Measurements from ENCODE around the gene SEMA3B.
"Not testable (repeated sequence)": the region's sequence is repeated elsewhere in the genome, so short reads cannot be mapped to it uniquely, and the experiment has no call there.

The SEMA3B gene

DNA sequence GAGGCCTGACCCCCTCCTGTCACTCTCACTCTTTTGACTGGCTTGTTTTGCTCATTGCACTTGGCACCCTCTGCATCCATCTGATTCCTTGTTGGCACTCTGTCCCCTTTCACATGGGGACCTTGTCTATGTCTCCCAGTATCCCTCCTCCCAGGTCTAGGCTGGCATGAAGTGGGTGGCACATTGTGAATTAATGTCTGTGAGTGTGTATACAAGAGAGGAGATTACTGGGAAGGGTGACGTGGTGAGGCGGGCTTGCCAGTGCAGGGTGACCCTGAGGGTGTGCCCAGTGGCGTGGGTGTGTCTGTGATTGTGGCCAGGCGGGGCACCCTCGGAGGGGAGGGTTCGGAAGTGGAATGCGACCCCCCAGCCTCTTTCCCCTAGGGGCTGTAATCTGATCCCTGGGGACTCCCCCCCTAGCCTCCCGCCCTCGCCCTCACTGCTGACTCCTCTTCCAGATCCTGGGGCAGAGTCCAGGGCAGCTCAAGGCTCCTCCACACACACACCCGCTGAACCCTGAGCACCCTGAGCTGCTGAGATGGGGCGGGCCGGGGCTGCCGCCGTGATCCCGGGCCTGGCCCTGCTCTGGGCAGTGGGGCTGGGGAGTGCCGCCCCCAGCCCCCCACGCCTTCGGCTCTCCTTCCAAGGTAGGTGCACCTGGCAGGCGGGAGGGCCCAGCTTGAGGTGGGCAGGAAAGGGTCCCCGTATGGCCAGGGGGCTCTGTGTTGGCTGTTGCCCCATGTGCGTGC is at the start of gene SEMA3B:
Gene SEMA3B, plus strand, starts transcription at position 445 of the 749 bp plus-strand sequence. Its CDS starts 94 bp downstream, at position 539.
- DNase-seq (ENCODE audit: low read depth in 2 of 2, low spot score in 1 of 2), result no peak

- no peak for DNase-seq (ENCODE audit: low read depth in 2 of 2, low spot score in 1 of 2)
Measured at GRCh38 chr3:50219285-50219684, 49.7 kb upstream of the SEMA3B start.

DNA sequence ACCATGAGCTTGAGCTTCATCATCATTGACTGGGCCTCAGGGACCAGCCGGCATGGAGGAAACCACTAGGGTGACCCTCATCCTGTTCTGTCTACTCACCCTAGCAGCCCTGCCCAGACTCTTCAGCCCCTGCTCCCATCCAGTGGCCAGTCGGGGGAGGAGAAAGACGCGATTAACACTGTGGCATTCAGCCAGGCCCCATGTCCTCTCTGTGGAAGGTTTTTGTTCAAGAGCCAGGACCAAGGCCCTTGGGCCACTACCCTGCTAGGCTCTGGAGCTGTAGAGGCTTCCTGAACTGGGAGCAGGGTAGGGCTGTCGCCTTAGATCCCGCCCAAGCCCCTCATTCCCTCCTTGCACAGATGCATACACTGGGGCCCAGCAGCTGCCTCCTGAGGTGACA is 48.8 kb upstream of the SEMA3B start:
- DNase-seq (ENCODE audit: low read depth in 2 of 2, low spot score in 1 of 2), result no peak

DNA sequence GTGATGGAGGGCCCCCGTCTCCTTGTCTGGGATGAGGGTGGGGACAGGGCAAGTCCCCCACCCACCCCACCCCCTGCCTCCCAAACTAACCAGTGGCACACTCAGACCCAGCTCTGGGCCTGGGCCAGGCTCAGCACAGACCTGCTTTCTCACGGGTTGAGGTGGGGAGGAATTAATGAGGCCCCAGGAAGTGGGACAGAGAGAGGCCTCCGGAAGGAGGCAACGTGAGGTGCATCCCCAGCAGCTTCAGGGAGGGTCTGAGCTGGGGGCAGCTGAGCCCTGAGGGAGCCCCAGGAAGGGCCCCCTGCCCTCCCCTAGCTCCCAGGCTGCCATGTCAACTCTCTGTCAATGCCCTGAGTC is 47.9 kb upstream of the SEMA3B start:
- no peak for DNase-seq (ENCODE audit: low read depth in 2 of 2, low spot score in 1 of 2)

DNA sequence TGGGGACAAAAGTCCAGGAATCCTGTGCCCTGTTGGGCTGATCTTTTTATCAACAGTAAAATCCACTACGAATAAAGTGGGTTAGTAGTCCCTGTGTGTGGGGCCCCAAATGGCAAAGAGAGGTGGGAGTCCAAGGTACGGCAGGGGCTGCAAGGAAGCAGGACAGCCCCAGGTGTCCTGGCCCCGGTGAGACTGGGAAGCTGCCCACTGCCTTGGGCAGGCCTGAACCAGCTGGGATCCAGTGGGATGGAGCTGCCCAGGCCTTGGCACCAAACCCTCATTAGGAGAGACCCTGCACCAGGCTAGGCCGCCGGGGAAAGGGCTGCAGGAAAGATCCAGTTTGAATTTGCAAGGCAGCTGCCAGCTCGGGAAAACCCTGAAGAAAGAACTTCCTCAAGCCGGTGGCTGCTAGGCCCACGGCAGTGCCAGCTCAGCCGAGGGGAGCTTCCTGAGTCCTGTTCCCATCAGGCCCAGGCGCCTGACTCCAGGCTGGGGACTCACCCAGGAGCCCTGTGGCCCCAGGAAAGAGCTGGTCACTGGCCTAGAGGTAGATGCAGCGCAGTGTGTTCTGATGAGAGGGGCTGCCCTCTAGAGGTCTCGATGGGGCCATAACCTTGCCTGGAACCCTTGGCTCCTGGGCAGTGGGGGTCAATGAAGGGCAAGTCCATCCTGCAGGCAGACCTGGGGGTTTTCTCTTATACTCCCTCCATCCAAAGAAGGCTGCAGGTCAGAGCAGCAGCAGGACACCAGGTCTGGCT is 47.4 kb upstream of the SEMA3B start:
- DNase-seq (ENCODE audit: low read depth in 2 of 2, low spot score in 1 of 2), result no peak

- no peak for DNase-seq (ENCODE audit: low read depth in 2 of 2, low spot score in 1 of 2)
Measured at GRCh38 chr3:50222169-50222528, 46.8 kb upstream of the SEMA3B start.

- DNase-seq (ENCODE audit: low read depth in 2 of 2, low spot score in 1 of 2), result no peak
Measured at GRCh38 chr3:50224639-50225038, 44.3 kb upstream of the SEMA3B start.

DNA sequence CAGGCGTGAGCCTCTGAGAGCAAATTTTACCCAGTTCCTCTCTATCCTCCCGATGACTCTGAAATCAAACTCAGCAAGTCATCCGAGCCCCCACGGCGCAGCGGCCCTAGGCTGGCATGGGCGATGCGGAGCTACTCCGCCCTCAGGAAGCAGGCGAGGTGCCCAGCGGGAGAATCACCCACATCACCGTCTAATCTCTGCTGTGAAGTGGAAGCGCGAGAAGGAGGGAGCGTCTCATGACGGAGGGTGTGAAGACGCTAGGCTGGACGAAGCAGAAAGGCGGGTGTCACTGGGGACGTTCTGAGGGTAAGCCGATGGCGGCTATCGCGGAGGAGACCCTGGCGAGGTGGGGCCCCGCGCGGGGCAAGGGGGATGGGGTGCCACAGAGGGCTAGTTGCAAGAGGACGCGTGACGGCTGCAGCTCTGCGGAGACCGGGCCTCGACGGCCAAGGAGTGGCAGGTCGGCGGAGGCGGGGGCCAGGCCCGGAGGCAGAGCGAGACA is 42.0 kb upstream of the SEMA3B start:
- no peak for DNase-seq (ENCODE audit: low read depth in 2 of 2, low spot score in 1 of 2)

DNA sequence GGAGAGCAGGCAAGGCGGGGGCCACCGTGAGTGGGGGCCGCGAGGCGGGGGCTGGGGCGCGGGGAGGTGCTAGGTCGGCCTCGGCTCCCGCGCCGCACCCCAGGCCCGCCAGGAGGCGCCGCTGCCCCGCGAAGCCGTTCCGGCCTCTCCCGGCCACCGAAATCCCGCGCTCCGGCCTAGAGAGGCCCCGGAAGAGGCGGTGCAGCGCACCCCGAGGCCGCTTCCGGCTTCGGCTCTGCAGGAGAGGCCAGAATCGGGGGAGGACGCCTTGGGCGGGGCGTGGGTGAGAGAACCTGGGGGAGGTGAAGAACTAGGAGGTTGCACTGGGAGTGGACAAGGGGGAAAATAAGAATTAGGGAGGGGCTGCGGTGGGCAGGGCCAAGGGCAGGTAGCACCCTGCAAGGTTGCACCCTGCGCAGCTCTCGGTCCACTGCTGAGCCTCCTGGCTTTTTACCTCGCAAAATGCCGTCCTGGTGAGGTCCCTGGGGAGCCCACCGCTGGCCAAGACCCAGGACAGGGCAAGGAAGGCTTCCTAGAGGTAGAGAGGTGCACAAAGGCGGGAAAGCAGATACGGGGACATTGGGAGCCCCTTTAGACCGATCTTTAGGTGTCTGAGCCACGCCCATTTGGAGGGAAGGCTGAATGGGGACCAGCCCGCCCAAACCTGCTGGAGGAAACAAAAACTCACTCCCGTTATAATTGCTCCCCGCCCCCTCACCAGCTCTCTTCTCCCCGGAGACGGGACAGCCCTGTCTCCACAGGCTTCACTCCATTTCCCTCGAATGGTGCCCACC is 41.4 kb upstream of the SEMA3B start:
- peak; percentile 66 to 77 for DNase-seq (ENCODE audit: low read depth in 2 of 2, low spot score in 1 of 2)

DNA sequence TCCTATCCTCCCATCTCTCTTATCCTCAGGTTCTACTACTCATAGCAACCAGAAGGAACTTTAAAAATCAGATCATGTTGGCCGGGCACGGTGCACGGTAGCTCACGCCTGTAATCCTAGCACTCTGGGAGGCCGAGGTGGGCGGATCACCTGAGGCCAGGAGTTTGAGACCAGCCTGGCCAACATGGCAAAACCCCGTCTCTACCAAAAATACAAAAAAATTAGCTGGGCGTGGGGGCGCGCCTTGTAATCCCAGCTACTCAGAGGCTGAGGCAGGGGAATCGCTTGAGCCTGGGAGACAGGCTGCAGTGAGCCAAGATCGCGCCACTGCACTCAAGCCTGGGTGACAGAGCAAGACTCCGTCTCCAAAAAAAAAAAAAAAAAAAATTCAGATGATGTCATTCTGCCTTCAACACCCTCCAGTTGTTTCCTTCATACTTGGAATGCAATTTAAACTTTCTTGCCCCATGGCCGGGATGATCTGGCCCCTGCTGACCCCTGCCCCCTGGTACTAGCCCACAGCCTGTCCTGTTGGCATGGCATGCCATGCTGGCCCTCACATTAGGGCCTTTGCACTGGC is 40.7 kb upstream of the SEMA3B start:
- not testable (repeated sequence) for DNase-seq (ENCODE audit: low read depth in 2 of 2, low spot score in 1 of 2)

- no peak for DNase-seq (ENCODE audit: low read depth in 2 of 2, low spot score in 1 of 2)
Measured at GRCh38 chr3:50229490-50229889, 39.5 kb upstream of the SEMA3B start.

GRCh38 chr3:50230104-50230793 is 38.7 kb upstream of the SEMA3B start:
- no peak for DNase-seq (ENCODE audit: low read depth in 2 of 2, low spot score in 1 of 2)

GRCh38 chr3:50230794-50231125 is 38.2 kb upstream of the SEMA3B start:
- DNase-seq (ENCODE audit: low read depth in 2 of 2, low spot score in 1 of 2), result no peak

GRCh38 chr3:50231581-50231980 is 37.4 kb upstream of the SEMA3B start:
- no peak for DNase-seq (ENCODE audit: low read depth in 2 of 2, low spot score in 1 of 2)

DNA sequence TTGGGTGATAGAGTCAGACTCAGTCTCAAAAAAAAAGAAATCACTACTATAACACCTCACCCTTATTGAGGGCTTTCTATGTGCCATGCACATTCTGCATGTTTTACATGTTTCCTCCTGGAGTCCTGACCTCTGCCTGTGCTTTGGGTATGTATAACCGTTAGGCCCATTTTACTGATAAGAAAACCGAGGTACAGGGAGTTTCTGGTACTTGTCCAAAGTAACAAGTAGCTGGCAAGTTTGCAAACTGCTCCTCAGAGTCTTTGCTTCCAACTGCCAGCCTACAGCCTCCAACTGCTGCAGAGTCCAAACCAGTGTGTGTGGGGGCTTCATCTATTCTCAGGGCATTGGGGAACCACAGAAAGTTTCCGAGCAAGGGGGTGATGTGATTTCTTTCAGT is 36.6 kb upstream of the SEMA3B start:
- DNase-seq (ENCODE audit: low read depth in 2 of 2, low spot score in 1 of 2), result no peak

- DNase-seq (ENCODE audit: low read depth in 2 of 2, low spot score in 1 of 2), result no peak
Measured at GRCh38 chr3:50233176-50233575, 35.8 kb upstream of the SEMA3B start.

- DNase-seq (ENCODE audit: low read depth in 2 of 2, low spot score in 1 of 2), result peak; percentile 96 to 98
Measured at GRCh38 chr3:50235716-50236483, 33.0 kb upstream of the SEMA3B start, which contains the start of gene GNAI2. GNAI2 (plus strand) TSS chr3:50236204; CDS start chr3:50236336, 132 bp downstream.

GRCh38 chr3:50236484-50237132 is 32.3 kb upstream of the SEMA3B start:
- no peak for DNase-seq (ENCODE audit: low read depth in 2 of 2, low spot score in 1 of 2)

DNA sequence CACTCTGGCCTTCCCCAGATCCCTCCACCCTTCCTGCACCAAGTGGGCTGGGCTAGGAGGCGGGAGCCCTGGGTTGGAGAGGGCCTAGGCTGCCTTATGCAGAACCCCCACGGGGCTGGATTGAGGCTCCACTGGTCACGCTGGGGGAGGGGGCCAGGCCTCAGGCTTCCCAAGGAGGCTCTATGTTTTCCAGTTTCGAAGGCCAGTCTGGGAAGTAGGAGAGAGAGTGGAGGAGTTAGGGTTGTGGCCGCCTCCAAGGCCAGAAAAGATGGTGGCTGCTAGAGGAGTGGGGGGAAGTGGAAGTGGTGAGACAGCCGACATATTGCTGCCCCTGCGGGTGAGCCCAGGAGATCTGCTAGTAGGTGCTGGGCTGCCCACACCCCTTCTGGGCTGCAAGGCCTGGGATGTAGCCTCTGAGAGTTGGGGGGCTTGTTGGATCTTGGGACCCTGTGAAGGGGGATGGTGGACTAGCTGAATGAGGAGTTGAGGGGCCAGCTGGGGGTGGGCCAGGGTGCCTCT is 31.8 kb upstream of the SEMA3B start:
- DNase-seq (ENCODE audit: low read depth in 2 of 2, low spot score in 1 of 2), result no peak

Measured in stimulated activated CD8-positive, alpha-beta memory T cell treated with anti-CD3 and anti-CD28 coated beads, Interleukin-4, amount 100 ng/mL, for 4 hours (primary cell).